ENCODE data around the gene MAT1A. TPM values are rescaled to one million over a fixed set of nuclear protein-coding genes. Genes with fewer than 3 reads are reported as not detected.

MAT1A gene
- total and polyA plus RNA-seq, 9 of the 15 experiments (the other 6 are each of a cell fraction or from before 2014, with no cell fraction given): 0.03 to 0.30 (median 0.11) TPM; not detected in 2

GRCh38 chr10:80268266-80268665 is 21.2 kb downstream of the MAT1A start (continued):
- TF ChIP-seq FOXP4 (CRISPR knock-in tag; IDR thresholded peaks at IDR 0.05; ENCODE audit: borderline replicate concordance): no peak
- no peak for TF ChIP-seq DNMT1 (IDR thresholded peaks at IDR 0.05)
- TF ChIP-seq, protein P1, sequence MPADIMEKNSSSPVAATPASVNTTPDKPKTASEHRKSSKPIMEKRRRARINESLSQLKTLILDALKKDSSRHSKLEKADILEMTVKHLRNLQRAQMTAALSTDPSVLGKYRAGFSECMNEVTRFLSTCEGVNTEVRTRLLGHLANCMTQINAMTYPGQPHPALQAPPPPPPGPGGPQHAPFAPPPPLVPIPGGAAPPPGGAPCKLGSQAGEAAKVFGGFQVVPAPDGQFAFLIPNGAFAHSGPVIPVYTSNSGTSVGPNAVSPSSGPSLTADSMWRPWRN (IDR thresholded peaks at IDR 0.05; ENCODE audit: low read depth): no peak

DNA sequence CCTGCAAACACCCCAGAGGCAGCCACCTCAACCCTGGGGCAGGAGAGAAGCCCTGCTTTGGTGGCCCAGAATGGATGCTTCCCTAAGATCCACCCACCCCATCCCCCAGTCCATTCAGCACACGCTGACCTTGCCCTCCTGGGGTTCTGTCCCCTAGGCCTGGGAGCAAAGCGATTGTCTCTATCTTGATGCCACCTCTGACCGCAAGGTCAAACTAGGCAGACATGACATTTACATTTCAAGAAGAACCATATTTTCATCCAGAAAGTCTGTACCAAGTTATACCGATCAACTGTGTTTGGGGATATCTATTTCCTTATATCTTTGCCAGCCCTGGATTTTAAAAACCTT is 23.0 kb downstream of the MAT1A start:
- Histone ChIP-seq H3K9me3 (replicated peaks; ENCODE audit: control insufficient read depth, insufficient read depth, low read depth, low read length) (0 out of 2 replicates have a peak, but pooled peaks cover 2% of the 10 kb centered on the region), H3K36me3 (ENCODE audit: control insufficient read depth, insufficient read depth, low read length) (no peaks in the 10 kb centered on the region), H3K4me2 (ENCODE audit: insufficient read depth, low read length) (peak overlapping the region; percentile 6; the same call in 1 of the 2 replicates), H3K27me3 (ENCODE audit: control insufficient read depth in 2 of 2, insufficient read depth in 2 of 2, low read length in 2 of 2) (peaks cover 0 to 15% of the 10 kb centered on the region in 2 experiments), H3K79me2 (ENCODE audit: control insufficient read depth, insufficient read depth, low read length) (no peaks in the 10 kb centered on the region), H3K9me1 (ENCODE audit: control insufficient read depth, insufficient read depth, low read length) (no peaks in the 10 kb centered on the region), H3K9ac (ENCODE audit: insufficient read depth in 1 of 2, low read depth in 2 of 2, low read length in 2 of 2) (peak overlapping the region in 1 of 2 experiments; percentile 69; a peak in 2 of 4 replicates), H3K27ac (ENCODE audit: extremely low read depth, low read depth, low read length) (no peak overlapping the region), H2AFZ (ENCODE audit: low read depth, low read length) (no peak overlapping the region), H3K4me1 (replicated peaks in 1 of 2; ENCODE audit: control insufficient read depth in 2 of 2, insufficient read depth in 2 of 2, low read length in 2 of 2) (peaks cover 7 to 10% of the 10 kb centered on the region in 2 experiments; a peak in 4 of 5 replicates), H4K20me1 (replicated peaks; ENCODE audit: control insufficient read depth, insufficient read depth, low read length) (no peaks in the 10 kb centered on the region), H3K4me3 (no peak overlapping the region)
- ChIA-PET POLR2A (no interaction called here), CTCF (ENCODE audit: low intra/inter-chr PET ratio) (no interaction called here)
- 9% methylated on average over 4 of the region's 4 CpGs for WGBS (ENCODE audit: insufficient coverage, low coverage, missing lambda C conversion rate)
- intact Hi-C loops (cut with micrococcal nuclease): loop anchor here (5.0 kb wide), 1 partner anchor 111 kb away; no protein-coding TSS in a partner anchor
- no TSS peak for BruUV-seq (replicated peaks)
- peak; percentile 58 for ATAC-seq
- in situ Hi-C loops (cut with MboI): no loop called here
- peak; percentile 45 to 78 (median 62) for DNase-seq (ENCODE audit: extremely low read depth in 1 of 4, low spot score in 3 of 4)
- FAIRE-seq: peak; percentile 69
- TF ChIP-seq, protein P1 (IDR thresholded peaks at IDR 0.05; ENCODE audit: low read depth): 0 out of 2 replicates have a peak, but pooled peaks have one; percentile 28
- TF ChIP-seq ZNF785 (CRISPR knock-in tag; IDR thresholded peaks at IDR 0.05) (no peak), EP300 (IDR thresholded peaks at IDR 0.05; ENCODE audit: low read length) (no peak), ARID1B (IDR thresholded peaks at IDR 0.05) (peak; percentile 60), MCM2 (IDR thresholded peaks at IDR 0.05; ENCODE audit: low read depth) (no peak), RCOR1 (IDR thresholded peaks at IDR 0.05; ENCODE audit: borderline replicate concordance in 1 of 2, low read depth in 2 of 2, low read length in 2 of 2) (peak; percentile 15 to 80; a peak in 3 of 4 replicates), KDM1A (IDR thresholded peaks at IDR 0.05) (peak; percentile 76 to 79; a peak in 3 of 4 replicates), ZNF263 (CRISPR knock-in tag; IDR thresholded peaks at IDR 0.05; ENCODE audit: borderline replicate concordance) (no peak), ZNF324 (CRISPR knock-in tag; IDR thresholded peaks at IDR 0.05) (0 out of 2 replicates have a peak, but pooled peaks have one; percentile 47), CBFA2T3 (IDR thresholded peaks at IDR 0.05) (peak; percentile 70), CHD2 (IDR thresholded peaks at IDR 0.05; ENCODE audit: low read depth, low read length) (no peak), JUND (IDR thresholded peaks at IDR 0.05; ENCODE audit: borderline replicate concordance, low read depth, low read length) (no peak), JUND (tag; IDR thresholded peaks at IDR 0.05; ENCODE audit: borderline replicate concordance, low read depth, low read length) (no peak), ZNF583 (CRISPR knock-in tag; IDR thresholded peaks at IDR 0.05) (no peak), TEAD4 (IDR thresholded peaks at IDR 0.05; ENCODE audit: low read length) (peak; percentile 52), TEAD4 (CRISPR knock-in tag; IDR thresholded peaks at IDR 0.05; ENCODE audit: borderline replicate concordance) (no peak), ZNF431 (CRISPR knock-in tag; IDR thresholded peaks at IDR 0.05) (no peak), MCM5 (IDR thresholded peaks at IDR 0.05; ENCODE audit: low read depth) (no peak), DPF2 (IDR thresholded peaks at IDR 0.05) (0 out of 2 replicates have a peak, but pooled peaks have one; percentile 31)

Measured in K562 (cell line).